Spleen (tissue), 11 donors: ENCODE data around the gene PHYKPL. TPM values are rescaled to one million over a fixed set of nuclear protein-coding genes. Genes with fewer than 3 reads are reported as not detected.
A peak's percentile ranks its signal among the peaks of the same experiment; 100 is the strongest.

Source experiments
- DNase-seq: peaks from one replicate; pipeline ENCODE4 v3.0.0-alpha.2; 2020
- H3K27ac ChIP-seq, 8 donors: fragments of 200-600 bp; sonication (generic) in 7 of 8; 1 replicate in 4 of 8; 2 replicates in 4 of 8; pipeline versions ENCODE4 v1.5.0 to v1.8.0; 2016 to 2021; ENCODE audit warnings: inconsistent platforms in 4 of 8, mild to moderate bottlenecking in 4 of 8, moderate library complexity in 1 of 8
- H3K27me3 ChIP-seq, 7 donors: fragments of 200-600 bp; sonication (generic) in 6 of 7; replicated peaks in 1 of 7; 1 replicate in 4 of 7; 2 replicates in 3 of 7; pipeline versions ENCODE4 v1.5.0 to v1.8.0; 2016 to 2021; ENCODE audit warnings: inconsistent platforms in 3 of 7, mild to moderate bottlenecking in 1 of 7
- H3K36me3 ChIP-seq, 6 donors: fragments of 200-600 bp; sonication (generic) in 5 of 6; 1 replicate in 4 of 6; 2 replicates in 2 of 6; pipeline versions ENCODE4 v1.5.0 to v1.8.0; 2016 to 2021; ENCODE audit warnings: inconsistent platforms in 2 of 6
- H3K4me1 ChIP-seq, 6 donors: fragments of 200-600 bp; sonication (generic) in 5 of 6; 1 replicate in 3 of 6; 2 replicates in 3 of 6; pipeline versions ENCODE4 v1.5.0 to v1.8.0; 2016 to 2021; ENCODE audit warnings: inconsistent platforms in 3 of 6
- H3K4me3 ChIP-seq, 8 donors: fragments of 200-600 bp; sonication (generic) in 7 of 8; 1 replicate in 4 of 8; 2 replicates in 4 of 8; pipeline versions ENCODE4 v1.5.0 to v1.8.0; 2016 to 2021; ENCODE audit warnings: inconsistent platforms in 4 of 8, mild to moderate bottlenecking in 4 of 8, moderate library complexity in 2 of 8
- H3K9me3 ChIP-seq, 8 donors: fragments of 200-600 bp; sonication (generic) in 7 of 8; 1 replicate in 4 of 8; 2 replicates in 4 of 8; pipeline versions ENCODE4 v1.5.0 to v1.8.0; 2016 to 2021; ENCODE audit warnings: inconsistent platforms in 4 of 8
- POLR2A ChIP-seq, 3 donors: fragments of 450-650 bp; IDR thresholded peaks; one replicate each; pipeline ENCODE4 v1.5.1; 2017; ENCODE audit warnings: antibody characterized with exemption in 3 of 3, mild to moderate bottlenecking in 1 of 3
- POLR2AphosphoS5 ChIP-seq, 3 donors: sonication (generic); formaldehyde crosslinking; IDR thresholded peaks; one replicate each; pipeline ENCODE4 v1.5.1; 2017; ENCODE audit warnings: antibody characterized with exemption in 3 of 3
- WGBS, 5 donors: extraction: QIAGEN DNeasy Blood & Tissue Kit in 3 of 5; methylation state at CpG; one replicate each; pipeline versions ENCODE4 v1.1.5 to v1.1.7; 2013 to 2018; 5-methylcytosine and 5-hydroxymethylcytosine counted together
- intact Hi-C: fragments of 100-400 bp; cut with DNase I; formaldehyde crosslinking; loops from one replicate; pipeline ENCODE4 v1.15.0; 2023; ENCODE audit warnings: low total_unique reads
- polyA plus RNA-seq, 3 donors: library from polyadenylated mRNA; stranded (reverse); fragments of 200-250 nt; gene quantifications; one replicate each; pipeline ENCODE4 v1.2.1, GENCODE V29; 2013
- total RNA-seq, 7 donors: library from RNA; depleted of rRNA in 3 of 7; stranded (reverse); fragments of >200 nt in 3 of 7; fragmentation: NEBNext Ultra II Directional in 4 of 7; extraction: Animal tissue kit (Norgen Biotek cat#: 25700) in 4 of 7; gene quantifications; one replicate each; pipeline versions ENCODE4 v1.1.0 to v1.2.1, GENCODE V29; 2016 to 2021
- TF ChIP-seq, protein P1 (sequence below), 11 experiments: fragments of 200-600 bp in 7 of 11; fragments of 450-650 bp in 4 of 11; sonication (generic) in 4 of 11; IDR thresholded peaks in 8 of 11; conservative IDR thresholded peaks in 3 of 11; 1 replicate in 7 of 11; 2 replicates in 4 of 11; pipeline versions ENCODE4 v1.4.0 to v1.8.0; 2016 to 2021; ENCODE audit warnings: antibody characterized with exemption in 11 of 11, inconsistent platforms in 4 of 11, mild to moderate bottlenecking in 1 of 11
- donor health status: healthy with polysubstance abuse.
- donor health status: DM: no; HTN: no; CAD: no; lungs with moderate emphysema.
- donor health status: DM: no; HTN: no; CAD: no.
- donor health status: Bipolar disorder and iron deficiency.
- donor health status: healthy.
- donor health status: DM: no; HTN: no; CAD: no.
- donor health status: DM: yes; HTN: yes; CAD: no.

The PHYKPL gene
- total and polyA plus RNA-seq, 10 donors = 46.9 to 209 (median 105) TPM

DNA sequence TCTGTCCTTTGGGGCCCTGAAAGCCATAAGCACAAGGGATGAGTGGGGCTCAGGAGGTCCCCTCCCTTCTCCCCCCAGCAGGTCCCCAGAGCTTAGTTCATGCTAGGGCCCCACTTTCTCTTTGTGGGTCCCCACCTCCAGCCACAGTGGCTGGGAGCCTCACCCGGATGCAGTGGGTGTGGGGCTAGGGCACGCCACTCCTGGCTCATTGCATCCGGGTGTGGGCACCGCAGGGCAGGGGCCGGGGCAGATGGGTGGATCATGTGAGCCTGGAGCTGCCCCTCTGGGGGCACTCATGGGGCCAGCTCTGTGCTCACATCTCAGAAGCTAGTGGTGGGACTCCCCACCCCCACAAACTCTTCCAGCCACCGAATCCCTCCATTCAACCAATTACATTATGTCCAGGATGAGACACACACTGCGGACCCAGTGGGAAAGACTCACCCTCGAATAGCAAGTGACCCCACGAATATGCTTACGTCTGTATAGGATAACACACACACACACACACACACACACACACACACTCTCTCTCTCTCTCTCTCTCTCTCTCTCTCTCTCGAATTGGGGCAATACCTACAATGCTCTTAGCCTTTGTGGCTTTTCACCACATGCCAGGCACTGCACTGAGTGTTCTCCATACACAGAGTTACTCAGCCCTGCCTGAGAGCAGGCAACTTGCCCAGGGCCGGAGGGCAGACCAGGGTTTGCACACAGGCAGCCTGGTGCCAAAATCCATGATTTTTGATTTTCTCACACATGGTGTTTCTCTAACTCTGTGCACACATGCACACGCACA is 16.8 kb upstream of the PHYKPL start:
- no peaks in the 10 kb centered on the region for H3K36me3 ChIP-seq
- no peak overlapping the region for H3K4me3 ChIP-seq
- TF ChIP-seq POLR2AphosphoS5 (IDR thresholded peaks at IDR 0.05) = peak in 2 of 3 donors; percentile 12 to 23
- TF ChIP-seq, protein P1, sequence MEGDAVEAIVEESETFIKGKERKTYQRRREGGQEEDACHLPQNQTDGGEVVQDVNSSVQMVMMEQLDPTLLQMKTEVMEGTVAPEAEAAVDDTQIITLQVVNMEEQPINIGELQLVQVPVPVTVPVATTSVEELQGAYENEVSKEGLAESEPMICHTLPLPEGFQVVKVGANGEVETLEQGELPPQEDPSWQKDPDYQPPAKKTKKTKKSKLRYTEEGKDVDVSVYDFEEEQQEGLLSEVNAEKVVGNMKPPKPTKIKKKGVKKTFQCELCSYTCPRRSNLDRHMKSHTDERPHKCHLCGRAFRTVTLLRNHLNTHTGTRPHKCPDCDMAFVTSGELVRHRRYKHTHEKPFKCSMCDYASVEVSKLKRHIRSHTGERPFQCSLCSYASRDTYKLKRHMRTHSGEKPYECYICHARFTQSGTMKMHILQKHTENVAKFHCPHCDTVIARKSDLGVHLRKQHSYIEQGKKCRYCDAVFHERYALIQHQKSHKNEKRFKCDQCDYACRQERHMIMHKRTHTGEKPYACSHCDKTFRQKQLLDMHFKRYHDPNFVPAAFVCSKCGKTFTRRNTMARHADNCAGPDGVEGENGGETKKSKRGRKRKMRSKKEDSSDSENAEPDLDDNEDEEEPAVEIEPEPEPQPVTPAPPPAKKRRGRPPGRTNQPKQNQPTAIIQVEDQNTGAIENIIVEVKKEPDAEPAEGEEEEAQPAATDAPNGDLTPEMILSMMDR (IDR thresholded peaks at IDR 0.05 in 8 of 11, conservative IDR thresholded peaks at IDR 0.05 in 3 of 11) = no peak
- no peaks in the 10 kb centered on the region for H3K27me3 ChIP-seq
- no peaks in the 10 kb centered on the region for H3K9me3 ChIP-seq
- intact Hi-C loops = no loop called here
- 47 to 65% (median 55%) methylated on average over 10 to 13 of the region's 13 CpGs for WGBS, 5 donors
- peak; percentile 87 for DNase-seq
- H3K4me1 ChIP-seq = peaks cover 2 to 31% (median 15%) of the 10 kb centered on the region in 6 donors
- peak overlapping the region in 1 of 8 donors; percentile 2 for H3K27ac ChIP-seq

DNA sequence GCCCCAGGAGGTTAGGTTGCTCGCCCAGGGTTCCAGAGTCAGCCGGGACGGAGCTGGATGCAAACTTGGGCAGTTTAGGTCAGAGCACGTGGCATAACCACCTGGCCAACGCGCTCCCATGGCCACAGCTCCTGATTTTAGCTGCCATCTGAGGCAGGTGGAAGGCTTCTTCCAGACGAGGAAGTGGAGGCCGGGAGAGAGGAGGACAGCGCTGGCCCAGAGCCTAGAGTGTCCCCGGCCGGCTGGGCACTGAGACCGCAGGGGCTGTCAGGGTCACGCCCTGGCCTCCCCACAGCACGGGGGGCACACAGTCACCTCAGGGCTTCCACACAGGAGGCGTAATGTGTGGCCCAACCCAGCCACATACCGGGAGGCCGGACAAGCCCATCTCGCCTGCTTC is 16.1 kb upstream of the PHYKPL start:
- H3K4me1 ChIP-seq = peaks cover 2 to 31% (median 15%) of the 10 kb centered on the region in 6 donors
- WGBS, 5 donors = 81 to 86% (median 85%) methylated on average over 14 to 18 of the region's 18 CpGs
- intact Hi-C loops = no loop called here
- TF ChIP-seq POLR2A (IDR thresholded peaks at IDR 0.05) = no peak
- no peak for TF ChIP-seq POLR2AphosphoS5 (IDR thresholded peaks at IDR 0.05)
- TF ChIP-seq, protein P1 (IDR thresholded peaks at IDR 0.05 in 8 of 11, conservative IDR thresholded peaks at IDR 0.05 in 3 of 11) = no peak
- no peak for DNase-seq
- H3K4me3 ChIP-seq = no peak overlapping the region
- H3K36me3 ChIP-seq = no peaks in the 10 kb centered on the region
- no peaks in the 10 kb centered on the region for H3K27me3 ChIP-seq
- H3K27ac ChIP-seq = peak overlapping the region in 1 of 8 donors; percentile 2
- H3K9me3 ChIP-seq = no peaks in the 10 kb centered on the region

DNA sequence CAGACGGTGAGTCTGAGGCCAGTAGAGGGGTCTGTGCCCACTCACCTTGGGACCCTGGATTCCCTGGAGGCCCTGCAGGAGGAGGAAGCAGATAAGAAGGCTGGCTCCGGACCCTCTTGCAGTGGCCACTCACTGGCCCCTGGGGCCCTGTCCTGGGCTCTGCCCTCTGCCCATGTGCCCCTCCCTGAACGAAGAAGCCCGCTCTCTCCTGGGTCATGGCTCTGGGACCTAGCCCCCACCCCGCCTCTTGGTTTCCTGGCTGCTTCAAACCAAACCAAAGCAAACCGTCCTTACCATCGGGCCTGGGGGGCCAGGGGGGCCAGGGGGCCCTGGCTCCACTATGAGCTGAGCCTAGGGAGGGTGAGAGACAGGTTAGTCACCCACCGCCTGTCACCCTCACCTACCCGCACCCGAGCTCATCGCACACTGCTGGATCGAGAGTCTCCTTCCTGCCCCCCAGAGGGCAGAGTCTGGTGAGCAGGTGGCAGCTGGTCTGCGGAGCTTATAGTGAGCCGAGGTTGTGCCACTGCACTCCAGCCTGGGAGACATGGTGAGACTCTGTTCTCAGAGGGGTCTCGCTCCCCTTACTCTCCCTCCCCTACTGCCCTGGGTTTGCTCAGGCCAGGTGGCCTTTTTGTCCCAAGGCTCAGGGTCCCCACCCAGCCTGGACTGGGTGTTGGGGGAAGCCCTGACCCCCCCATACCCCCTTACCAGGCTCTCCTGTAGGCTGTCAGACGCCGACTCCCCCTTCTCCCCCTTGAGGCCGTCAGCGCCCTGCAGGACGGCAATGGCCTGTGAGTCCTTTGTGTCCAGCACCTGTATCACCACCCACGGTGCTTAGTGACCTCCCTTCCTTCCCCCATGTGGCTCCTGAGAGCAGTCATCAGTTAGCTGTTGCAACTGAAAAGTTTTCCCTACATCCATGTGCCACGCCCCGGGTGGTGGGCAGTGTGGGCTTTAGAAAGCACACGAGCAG is 15.2 kb upstream of the PHYKPL start:
- Histone ChIP-seq H3K9me3 (no peaks in the 10 kb centered on the region), H3K4me1 (peaks cover 2 to 30% (median 13%) of the 10 kb centered on the region in 6 donors), H3K36me3 (no peaks in the 10 kb centered on the region), H3K27ac (no peak overlapping the region), H3K27me3 (no peaks in the 10 kb centered on the region), H3K4me3 (no peak overlapping the region)
- intact Hi-C loops = no loop called here
- DNase-seq = no peak
- 67 to 90% (median 73%) methylated on average over 20 to 24 of the region's 24 CpGs for WGBS, 5 donors
- no peak for TF ChIP-seq POLR2A (IDR thresholded peaks at IDR 0.05)
- no peak for TF ChIP-seq POLR2AphosphoS5 (IDR thresholded peaks at IDR 0.05)
- TF ChIP-seq, protein P1 (IDR thresholded peaks at IDR 0.05 in 8 of 11, conservative IDR thresholded peaks at IDR 0.05 in 3 of 11) = no peak
